Activated effector memory CD4-positive, alpha-beta T cell treated with Interleukin-2 at 50 U/mL for 16 hours (primary cell): Measurements from ENCODE around the gene SNTG2.
"Not testable (repeated sequence)": the region's sequence is repeated elsewhere in the genome, so short reads cannot be mapped to it uniquely, and the experiment has no call there.

Source experiments
- DNase-seq: peaks from one replicate; pipeline ENCODE4 v3.0.0-alpha.2; 2020

Gene SNTG2

GRCh38 chr2:1394709-1395408 lies 444.2 kb downstream of the SNTG2 start:
- no peak for DNase-seq

DNA sequence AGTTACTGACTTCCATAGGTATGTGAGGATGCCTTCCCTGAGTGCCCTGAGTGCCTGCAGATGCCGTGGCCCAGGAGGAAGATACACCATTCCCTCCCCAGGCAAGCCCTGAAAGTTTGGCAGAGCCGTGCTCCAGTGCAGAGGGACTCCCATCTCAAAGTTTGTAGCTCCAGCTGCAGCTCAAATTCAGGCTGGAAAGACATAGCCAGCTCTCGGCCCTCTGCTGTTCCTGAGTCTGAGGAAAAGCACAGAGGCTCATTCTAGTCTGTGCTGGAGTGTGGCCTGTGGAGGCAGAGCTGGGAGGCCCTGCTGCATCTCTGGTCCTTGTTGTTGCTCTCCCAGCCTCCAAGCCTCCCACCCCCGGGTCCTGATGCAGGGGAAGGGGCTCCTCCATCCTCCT lies 446.7 kb downstream of the SNTG2 start:
- no peak for DNase-seq

GRCh38 chr2:1398191-1398590 lies 447.5 kb downstream of the SNTG2 start:
- no peak for DNase-seq

DNA sequence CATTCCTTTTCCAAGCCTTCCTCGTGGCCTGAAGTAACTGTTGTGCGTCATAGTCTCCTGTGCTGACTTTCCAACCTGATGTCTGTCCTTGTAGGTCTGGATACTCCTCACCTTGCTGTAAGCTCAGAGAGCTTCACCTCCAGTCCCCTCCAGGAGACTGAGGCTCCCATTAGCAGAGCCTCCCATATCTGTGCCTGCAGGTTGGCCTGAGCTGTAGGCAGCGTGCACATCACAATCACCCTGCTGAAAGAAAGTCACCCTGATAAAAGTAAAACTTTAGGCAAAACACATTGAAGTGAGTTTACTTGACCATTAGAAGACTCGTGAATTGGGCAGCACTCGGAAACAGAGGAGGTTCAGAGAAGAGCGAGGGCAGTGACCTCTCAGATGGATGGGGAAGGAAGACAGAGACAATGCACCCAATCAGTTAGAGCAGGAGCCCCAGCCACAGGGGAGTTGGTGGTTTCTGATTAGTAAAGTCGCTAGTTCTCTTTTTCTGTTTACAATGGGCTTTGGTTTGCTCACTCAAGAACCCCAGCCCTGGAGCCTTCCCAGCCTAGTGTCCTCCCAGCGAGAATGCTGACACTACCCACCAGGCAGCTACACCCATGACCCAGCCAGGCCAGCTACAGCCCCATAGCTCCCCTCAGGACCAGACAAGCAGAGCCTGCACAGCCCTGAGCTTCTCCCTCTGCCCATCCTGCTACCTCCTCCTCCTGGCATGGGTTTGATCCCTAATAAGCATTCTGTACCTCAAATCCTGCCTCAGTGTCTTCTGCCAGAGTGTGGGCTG lies 450.5 kb downstream of the SNTG2 start:
- no peak for DNase-seq

DNA sequence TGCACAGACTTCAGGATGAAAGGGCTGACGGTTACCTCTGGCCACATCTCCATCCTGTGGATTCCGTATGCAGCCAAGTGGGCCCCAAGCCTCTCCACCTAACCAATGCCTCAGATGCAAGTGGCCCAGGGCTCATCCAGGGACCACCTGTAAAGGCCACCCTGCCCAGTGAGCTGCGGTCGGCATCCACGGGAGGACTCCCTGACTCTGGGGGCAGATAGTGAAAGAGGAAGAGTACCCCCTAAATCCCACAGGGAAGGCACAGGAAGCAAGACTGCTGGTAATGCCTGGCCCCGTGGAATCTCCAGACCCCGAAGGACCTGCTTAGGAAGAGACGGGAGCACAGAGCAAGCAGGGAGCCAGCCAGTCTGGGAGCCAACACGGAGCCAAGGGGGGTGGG lies 451.4 kb downstream of the SNTG2 start:
- no peak for DNase-seq

DNA sequence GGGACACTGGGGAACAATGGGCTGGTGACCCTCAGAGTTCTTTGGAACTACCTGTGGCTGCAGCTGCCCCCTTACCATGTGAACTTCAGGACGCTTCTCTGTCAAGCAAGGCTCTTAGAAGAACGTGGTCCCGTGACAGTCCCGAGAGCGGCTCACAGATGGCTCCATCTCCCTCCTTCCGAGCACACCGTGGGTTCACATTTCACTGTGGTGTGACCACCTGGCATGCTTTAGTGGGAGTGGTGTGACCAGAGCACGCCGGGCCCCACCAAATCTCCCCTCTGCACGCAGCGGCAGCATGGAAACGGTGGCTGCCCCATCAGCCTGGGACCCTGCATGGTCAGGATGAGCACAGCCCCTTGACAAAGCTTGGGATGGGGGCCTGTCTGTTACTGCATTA lies 452.9 kb downstream of the SNTG2 start:
- DNase-seq: no peak

DNA sequence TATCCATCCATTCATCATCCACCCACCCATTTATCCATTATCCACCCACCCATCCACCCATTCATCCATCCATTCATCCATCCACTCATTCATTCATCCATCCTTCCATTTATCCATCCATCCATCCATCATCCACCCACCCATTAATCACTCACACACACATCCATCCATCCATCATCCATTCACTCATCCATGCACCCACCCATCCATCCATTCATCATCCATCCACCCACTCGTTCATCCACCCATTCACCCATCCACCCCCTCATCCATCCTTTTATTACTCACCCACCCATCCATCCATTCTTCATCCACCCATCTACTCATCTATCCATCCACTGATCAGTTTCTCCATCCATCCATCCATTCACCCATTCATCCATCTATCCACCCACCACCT lies 454.5 kb downstream of the SNTG2 start:
- no peak for DNase-seq

DNA sequence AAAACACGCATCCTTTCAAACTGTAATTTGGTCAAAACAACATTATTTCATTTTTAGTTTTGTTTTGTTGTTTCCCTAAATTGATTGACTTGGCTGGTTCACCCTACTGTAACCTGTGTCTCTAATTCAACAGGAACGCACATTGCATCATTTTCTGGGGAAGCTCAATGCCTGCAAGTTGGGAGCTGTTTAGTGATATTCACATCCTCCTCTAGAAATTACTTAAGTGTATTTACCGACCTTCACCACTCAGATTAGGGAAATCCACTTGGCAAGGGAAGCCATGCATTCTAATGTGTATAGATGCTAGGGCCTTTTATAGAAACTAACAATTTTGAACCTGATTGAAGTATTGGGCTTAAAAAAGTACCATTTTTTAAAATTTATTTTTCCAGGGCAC lies 455.3 kb downstream of the SNTG2 start:
- no peak for DNase-seq

- no peak for DNase-seq
Observed at GRCh38 chr2:1406434-1406833, 455.8 kb downstream of the SNTG2 start.

GRCh38 chr2:1407950-1408675 lies 457.5 kb downstream of the SNTG2 start:
- no peak for DNase-seq

DNA sequence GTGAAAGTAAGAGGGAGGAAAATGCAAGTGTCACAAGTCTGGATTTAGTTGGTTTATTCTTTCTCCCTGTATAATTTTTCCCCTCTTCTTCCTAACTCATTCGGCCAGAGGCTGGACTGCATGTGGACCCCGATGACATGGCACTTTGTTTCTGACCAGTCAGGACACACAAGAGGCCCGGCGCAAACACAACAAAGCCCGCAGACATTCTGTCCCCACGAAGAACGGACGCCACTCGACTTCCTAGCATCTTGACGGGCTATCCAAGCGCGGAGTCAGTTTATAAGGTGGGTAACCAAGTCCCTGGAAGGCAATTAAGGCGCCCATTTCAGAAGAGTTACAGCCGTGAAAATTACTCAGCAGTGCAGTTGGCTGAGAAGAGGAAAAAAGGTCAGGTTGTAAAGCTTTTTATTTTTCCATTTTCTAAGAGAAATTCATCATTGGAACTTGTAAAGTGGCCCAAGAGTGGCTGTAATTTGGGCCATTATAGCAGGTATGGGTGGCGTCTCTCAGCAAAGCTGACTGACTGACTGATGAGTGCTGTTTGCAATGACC lies 462.6 kb downstream of the SNTG2 start, which contains the start of gene TPO:
TPO (plus strand) TSS at position 308 of the 555 bp plus-strand sequence. CDS start 946 bp downstream, outside the sequence.
- no peak for DNase-seq

GRCh38 chr2:1414121-1414520 lies 463.5 kb downstream of the SNTG2 start:
- DNase-seq: no peak

DNA sequence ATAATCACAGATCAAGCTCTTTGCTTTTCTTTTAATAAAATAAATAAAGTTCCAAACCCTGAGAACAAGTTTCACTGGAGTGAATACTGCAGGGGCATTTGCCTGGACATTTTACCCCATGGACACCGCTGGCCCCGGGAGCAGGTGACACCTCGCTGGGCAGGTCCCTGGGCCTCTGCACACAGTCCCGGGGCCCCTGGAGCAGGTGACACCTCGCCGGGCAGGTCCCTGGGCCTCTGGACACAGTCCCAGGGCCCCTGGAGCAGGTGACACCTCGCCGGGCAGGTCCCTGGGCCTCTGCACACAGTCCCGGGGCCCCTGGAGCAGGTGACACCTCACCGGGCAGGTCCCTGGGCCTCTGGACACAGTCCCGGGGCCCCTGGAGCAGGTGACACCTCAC lies 464.3 kb downstream of the SNTG2 start:
- not testable (repeated sequence) for DNase-seq

- no peak for DNase-seq
Observed at GRCh38 chr2:1415501-1415900, 464.9 kb downstream of the SNTG2 start.
